CD4-positive, alpha-beta T cell treated with Interleukin-1 beta for 1 hour (primary cell): ENCODE results near the gene C1orf232.

Experiments
- DNase-seq, 2 donors: peaks; one replicate each; pipeline ENCODE4 v3.0.0-alpha.2; 2020 to 2022

The C1orf232 gene

DNA sequence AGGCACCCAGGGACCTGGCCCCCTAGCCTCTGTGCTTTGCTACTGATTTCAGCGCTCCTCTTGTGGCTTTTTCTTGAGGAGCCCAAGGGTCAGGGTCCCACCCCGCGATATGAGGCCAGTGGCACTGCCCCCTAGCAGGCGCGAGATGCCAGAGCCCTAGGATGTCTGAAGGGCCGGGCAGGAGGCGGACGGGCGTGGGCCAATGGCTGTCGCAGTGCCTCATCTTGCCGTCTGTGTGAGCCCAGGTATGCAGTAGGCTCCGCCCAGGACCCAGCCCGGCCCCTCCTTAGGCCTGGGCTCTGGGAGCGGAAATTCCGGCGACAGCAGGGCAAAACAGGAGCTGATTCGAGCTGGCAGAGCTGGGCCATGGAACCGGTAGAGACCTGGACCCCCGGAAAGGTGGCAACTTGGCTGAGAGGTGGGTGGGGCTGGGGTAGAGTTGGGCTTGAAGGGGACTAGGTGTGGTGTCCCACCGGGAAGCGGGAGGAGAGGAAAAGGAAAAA, 8.5 kb upstream of the C1orf232 start, which contains the start of gene CNKSR1:
CNKSR1 (plus strand) TSS at position 310 of the 503 bp plus-strand sequence; CDS start at position 367, 57 bp downstream.
- peak in 1 of 2 donors; percentile 19 for DNase-seq

GRCh38 chr1:26175346-26175745, 6.6 kb upstream of the C1orf232 start:
- no peak for DNase-seq

- DNase-seq, result no peak
Measured at GRCh38 chr1:26171084-26172072, 2.6 kb upstream of the C1orf232 start, which contains the start of gene ZNF593OS. ZNF593OS (minus strand) TSS chr1:26171832; CDS start chr1:26171661, 171 bp downstream.

DNA sequence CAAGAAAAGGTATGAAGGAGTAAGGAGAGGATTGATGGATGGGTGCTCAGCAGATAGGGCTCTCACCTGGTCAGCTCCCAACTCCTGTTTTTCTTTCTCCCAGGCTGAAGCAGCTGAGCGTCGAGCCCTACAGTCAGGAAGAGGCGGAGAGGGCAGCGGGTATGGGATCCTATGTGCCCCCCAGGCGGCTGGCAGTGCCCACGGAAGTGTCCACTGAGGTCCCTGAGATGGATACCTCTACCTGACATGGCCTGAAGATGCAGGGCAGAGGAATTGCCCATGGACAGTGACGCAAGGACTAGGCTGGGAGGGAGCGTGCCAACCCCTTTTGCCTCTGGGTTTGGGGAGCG, 1.7 kb upstream of the C1orf232 start:
- DNase-seq, result no peak

DNA sequence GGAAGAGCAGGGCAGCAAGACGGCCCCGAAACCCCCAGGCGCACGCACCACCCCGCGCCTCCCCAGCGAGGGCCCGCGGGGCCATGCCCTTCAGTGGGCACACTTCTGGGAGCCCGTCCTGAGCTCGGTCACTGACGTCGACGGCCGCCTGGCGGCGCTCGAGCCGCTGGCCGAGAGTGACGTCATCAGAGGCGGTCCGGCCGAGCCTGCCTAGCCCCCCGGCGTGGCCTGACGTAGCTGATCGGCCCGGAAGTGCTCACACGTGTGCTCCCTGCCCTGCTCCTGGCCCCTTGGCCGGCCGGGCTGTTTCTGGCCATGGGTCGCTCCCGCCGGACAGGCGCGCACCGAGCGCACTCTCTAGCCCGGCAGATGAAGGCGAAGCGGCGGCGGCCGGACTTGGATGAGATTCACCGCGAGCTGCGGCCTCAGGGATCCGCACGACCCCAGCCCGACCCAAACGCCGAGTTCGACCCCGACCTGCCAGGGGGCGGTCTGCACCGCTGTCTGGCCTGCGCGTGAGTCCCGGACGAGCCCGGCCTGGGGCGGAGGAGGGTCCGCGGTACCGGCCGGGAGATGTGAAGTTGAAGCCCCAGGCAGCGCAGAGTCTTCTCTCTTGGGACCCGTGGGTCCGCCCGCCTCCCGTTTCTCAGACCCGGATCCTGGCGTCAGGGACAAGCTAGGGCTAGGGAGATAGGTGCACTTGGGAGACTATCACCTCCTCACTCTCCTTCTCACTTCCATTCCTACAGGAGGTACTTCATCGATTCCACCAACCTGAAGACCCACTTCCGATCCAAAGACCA, 1.1 kb upstream of the C1orf232 start, which contains the start of gene ZNF593:
ZNF593 (plus strand) TSS at position 240 of the 803 bp plus-strand sequence; CDS start at position 316, 76 bp downstream.
- DNase-seq, result peak; percentile 91

GRCh38 chr1:26169198-26169554, 413 bp upstream of the C1orf232 start:
- DNase-seq, result no peak

DNA sequence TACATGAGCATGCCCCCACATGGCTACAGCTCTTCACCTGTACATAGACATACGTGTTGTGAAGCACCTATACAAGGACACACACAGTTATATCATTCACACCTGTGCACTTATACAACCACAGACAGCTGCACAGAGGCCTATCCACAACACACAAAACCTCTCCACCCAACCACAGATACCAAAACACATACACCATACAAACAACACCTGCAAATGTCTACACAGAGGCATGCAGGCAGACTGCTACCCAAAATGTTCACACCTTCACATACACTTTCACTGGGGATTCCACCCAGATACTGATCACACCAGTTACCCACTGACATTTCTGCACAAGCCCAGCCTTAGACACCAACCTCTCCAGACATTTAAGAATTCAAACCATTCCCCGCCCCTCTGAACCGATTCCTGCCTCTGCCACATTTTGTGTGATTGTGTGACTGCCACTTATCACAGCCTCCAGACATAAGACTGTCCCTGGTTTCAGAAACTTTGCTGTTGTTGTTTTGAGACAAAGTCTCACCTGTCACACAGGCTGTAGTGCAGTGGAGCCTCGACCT, 2.0 kb downstream of the C1orf232 start:
- no peak for DNase-seq

DNA sequence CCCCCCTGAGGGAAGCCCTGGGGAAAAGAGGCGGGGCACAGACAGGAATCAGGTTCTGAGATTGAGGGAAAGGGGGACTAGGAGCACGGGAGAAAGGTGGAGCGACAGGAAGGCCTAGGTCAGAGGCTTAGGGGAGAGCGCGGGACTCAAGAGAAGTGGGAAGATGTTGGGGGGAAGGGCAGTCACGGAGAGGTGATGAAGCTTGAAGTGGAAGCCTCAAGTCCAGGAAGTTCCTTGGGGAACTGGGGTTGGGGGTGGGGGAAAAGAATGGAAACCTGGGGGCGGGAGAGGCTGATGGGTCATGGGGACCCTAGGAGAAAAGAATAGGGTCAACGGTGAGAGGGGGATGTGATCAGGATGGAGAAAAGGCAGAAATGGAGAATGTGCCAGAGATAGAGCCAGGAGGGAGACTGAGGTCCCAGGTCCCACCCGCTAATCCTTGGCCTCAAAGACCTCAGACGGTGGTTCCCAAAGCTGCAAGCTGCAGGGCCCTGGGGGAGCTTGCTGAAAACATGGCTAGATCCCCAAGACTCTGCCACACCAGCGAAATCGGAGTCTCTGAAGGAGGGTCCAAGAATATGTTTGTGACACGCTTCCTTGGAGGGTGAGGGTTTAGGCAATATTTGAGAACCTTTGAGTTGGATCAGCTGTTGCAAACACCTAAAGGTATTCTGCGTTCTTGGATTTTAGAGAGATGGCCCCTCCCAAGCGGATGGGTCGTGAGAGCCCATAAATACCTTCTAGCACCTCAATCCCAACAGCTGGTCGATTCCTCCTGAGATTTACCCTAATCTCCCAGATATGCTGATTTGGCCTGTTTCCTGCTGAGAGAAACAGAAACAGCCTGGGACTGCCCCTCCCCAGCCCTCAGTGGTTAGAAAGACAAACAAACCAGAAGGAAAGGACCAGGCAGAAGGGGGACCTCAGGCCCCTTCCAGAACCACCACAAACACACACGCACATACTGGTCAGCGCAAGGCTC, 3.6 kb downstream of the C1orf232 start:
- DNase-seq, result no peak

GRCh38 chr1:26164036-26164860, 4.5 kb downstream of the C1orf232 start:
- DNase-seq, result peak; percentile 31 to 59

- no peak for DNase-seq
Measured at GRCh38 chr1:26163684-26164035, 5.1 kb downstream of the C1orf232 start.

- DNase-seq, result no peak
Measured at GRCh38 chr1:26162220-26162709, 6.5 kb downstream of the C1orf232 start.

DNA sequence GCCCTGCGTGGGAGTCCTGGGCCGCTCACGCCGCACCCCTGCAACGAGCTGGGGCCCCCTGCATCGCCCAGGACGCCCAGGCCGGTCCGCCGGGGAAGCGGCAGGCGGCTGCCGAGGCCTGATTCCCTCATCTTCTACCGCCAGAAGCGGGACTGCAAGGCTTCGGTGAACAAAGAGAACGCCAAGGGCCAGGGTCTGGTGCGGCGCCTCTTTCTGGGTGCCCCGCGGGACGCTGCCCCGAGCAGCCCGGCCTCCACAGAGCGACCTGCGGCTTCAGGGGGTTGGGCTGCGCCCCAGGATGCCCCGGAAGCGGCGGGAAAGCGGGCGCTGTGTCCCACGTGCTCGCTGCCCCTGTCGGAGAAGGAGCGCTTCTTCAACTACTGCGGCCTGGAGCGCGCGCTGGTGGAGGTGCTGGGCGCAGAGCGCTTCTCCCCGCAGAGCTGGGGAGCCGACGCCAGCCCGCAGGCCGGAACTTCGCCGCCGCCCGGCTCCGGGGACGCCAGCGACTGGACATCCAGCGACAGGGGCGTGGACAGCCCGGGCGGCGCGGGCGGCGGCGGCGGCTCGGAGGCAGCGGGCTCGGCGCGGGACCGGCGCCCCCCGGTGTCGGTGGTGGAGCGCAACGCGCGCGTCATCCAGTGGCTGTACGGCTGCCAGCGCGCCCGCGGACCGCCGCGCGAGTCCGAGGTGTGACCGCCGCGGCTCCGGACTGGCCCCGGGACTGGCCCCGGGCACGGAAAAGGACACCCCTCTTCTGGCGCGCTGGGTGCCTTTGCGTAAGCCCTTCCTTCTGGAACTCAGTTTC, 7.1 kb downstream of the C1orf232 start:
- DNase-seq, result peak; percentile 25 to 36

GRCh38 chr1:26160527-26161414, 8.0 kb downstream of the C1orf232 start:
- DNase-seq, result no peak

- DNase-seq, result no peak
Measured at GRCh38 chr1:26159743-26160039, 9.1 kb downstream of the C1orf232 start.

DNA sequence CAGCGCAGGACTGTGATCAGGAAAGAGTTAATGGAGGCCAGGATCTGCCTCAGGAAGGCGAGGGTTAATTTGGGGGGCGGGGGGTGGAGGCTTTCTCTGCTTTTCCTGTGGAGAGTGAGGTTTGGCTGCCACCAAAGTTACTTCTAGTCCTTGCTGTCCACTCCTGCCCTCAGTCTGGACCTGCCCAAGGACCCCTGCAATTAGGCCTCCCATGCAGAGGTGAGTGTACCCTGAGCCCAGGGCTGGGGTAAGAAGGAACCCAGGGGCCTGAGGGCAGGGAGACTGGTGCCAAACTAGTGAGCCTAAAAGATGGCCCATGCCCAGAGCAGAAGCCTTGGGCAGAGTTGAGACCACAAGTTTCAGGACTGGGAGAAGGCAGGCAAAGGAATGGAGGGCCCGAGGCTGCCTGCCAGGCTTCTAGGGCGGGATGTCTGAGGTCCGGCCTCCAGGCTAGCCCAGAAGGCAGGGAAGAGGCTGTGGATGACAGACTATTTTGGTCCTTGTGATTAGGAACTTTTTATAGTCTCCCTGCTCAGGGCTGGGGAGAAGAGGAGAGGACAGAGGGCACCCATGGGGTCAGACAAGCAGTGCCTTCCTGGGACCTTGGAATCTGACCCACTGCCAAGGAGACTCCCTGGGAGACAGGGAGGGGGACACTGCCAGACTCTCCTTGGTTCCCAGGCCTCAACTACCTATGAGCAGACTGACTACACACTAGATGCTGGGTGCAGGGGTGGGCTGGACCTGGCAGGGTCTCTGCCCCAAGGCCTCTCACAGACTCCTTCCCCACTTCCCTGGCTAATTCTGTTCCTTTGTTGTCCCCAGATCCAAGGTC, 9.6 kb downstream of the C1orf232 start, which contains the start of gene FAM110D:
FAM110D (plus strand) TSS at position 172 of the 835 bp plus-strand sequence. CDS start 2,213 bp downstream, outside the sequence.
- DNase-seq, result no peak

DNA sequence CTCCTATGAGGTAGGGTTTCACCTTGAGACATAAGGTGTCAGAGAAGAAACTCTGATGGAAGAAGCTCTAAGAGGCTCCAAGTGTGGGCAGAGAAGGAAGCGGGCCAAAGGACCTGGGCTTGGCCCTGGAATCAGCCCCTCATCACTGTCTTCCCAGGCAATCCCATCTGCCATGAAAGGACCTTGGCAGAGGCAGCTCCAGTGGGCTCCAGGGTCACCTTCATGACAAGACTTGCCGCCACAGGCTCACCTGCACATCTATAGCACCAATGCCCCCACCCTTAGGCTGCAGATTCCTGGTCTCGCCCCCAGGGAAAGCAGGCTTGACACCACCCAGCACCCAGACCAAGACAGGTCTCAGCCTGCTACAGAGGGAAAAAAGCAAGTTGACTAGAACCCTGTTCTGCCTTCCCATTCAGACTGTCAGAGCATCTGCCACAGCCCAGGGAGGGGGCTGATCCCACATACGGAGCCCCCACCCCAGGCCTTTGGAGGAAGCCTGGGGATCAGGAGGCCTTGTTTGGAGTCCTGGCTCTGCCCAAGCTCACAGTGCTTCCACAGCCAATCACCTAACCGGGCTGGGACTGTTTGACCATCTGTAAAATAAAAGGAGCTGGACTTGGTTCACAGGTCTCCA, 10.4 kb downstream of the C1orf232 start:
- DNase-seq, result no peak
